ENCODE results near the gene GARS1.
A peak's percentile ranks its signal among the peaks of the same experiment; 100 is the strongest.

Gene GARS1, protein sequence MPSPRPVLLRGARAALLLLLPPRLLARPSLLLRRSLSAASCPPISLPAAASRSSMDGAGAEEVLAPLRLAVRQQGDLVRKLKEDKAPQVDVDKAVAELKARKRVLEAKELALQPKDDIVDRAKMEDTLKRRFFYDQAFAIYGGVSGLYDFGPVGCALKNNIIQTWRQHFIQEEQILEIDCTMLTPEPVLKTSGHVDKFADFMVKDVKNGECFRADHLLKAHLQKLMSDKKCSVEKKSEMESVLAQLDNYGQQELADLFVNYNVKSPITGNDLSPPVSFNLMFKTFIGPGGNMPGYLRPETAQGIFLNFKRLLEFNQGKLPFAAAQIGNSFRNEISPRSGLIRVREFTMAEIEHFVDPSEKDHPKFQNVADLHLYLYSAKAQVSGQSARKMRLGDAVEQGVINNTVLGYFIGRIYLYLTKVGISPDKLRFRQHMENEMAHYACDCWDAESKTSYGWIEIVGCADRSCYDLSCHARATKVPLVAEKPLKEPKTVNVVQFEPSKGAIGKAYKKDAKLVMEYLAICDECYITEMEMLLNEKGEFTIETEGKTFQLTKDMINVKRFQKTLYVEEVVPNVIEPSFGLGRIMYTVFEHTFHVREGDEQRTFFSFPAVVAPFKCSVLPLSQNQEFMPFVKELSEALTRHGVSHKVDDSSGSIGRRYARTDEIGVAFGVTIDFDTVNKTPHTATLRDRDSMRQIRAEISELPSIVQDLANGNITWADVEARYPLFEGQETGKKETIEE

DNA sequence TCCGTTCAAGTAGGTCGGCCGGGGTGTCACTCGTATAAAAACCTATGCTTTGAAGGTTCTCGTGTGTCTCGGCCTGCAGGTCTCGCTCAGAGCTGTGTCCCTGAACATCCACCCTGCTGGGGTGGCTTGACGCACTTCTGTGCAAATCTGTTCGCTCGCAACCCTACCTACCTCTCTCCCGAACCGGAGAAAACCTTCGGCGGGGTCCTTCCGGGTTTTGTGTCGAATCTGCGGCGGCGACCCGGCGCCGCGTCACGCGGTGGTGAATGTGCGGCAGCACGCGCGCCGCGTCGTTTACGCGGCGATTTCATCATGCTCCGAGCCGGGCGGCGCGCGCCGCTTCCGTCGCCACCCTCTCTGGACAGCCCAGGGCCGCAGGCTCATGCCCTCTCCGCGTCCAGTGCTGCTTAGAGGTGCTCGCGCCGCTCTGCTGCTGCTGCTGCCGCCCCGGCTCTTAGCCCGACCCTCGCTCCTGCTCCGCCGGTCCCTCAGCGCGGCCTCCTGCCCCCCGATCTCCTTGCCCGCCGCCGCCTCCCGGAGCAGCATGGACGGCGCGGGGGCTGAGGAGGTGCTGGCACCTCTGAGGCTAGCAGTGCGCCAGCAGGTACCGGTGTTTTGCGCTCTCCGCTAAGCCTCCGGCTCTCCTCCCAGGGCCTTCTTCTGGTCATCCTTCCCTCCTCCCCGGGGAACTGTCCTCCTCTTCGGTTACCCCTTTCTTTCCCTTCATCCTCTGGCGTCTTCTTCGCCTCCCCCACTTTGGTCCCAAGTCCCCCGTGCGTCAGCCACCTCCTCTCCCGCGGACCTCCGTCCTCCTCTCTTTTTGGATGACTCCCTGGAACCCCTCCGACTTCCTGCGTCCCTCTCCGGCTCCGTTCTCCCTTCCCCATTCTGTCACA is at the start of gene GARS1:
GARS1 (plus strand) TSS at position 339 of the 896 bp plus-strand sequence; CDS start at position 383, 44 bp downstream.
- Histone ChIP-seq H4K20me1 (ENCODE audit: insufficient read depth, low read length) (no peaks in the 10 kb centered on the region), H3F3A (ENCODE audit: insufficient read depth, low read length) (no peaks in the 10 kb centered on the region), H3K9me3 (ENCODE audit: low read length) (no peaks in the 10 kb centered on the region), H3K9ac (ENCODE audit: low read length) (peak within 1 kb of the TSS; percentile 90), H3K4me1 (ENCODE audit: insufficient read depth, low read length, severe bottlenecking) (peaks cover 27% of the 10 kb centered on the region), H3K9me2 (ENCODE audit: low read depth, low read length) (no peaks in the 10 kb centered on the region), H3K4me2 (ENCODE audit: low read length) (peak within 1 kb of the TSS; percentile 85), H3K79me2 (ENCODE audit: insufficient read depth, low read length) (peaks cover 45% of the 10 kb centered on the region), H3K4me3 (ENCODE audit: low read depth, low read length, poor library complexity, severe bottlenecking) (peak within 1 kb of the TSS; percentile 84), H3K27me3 (ENCODE audit: insufficient read depth, low read length) (no peaks in the 10 kb centered on the region), H2AFZ (ENCODE audit: low read length) (peak within 1 kb of the TSS; percentile 81), H3K36me3 (ENCODE audit: insufficient read depth, low read length) (peaks cover 17% of the 10 kb centered on the region), H3K27ac (ENCODE audit: low read depth, low read length, poor library complexity, severe bottlenecking) (peak within 1 kb of the TSS; percentile 93)
- TF ChIP-seq, protein P1, sequence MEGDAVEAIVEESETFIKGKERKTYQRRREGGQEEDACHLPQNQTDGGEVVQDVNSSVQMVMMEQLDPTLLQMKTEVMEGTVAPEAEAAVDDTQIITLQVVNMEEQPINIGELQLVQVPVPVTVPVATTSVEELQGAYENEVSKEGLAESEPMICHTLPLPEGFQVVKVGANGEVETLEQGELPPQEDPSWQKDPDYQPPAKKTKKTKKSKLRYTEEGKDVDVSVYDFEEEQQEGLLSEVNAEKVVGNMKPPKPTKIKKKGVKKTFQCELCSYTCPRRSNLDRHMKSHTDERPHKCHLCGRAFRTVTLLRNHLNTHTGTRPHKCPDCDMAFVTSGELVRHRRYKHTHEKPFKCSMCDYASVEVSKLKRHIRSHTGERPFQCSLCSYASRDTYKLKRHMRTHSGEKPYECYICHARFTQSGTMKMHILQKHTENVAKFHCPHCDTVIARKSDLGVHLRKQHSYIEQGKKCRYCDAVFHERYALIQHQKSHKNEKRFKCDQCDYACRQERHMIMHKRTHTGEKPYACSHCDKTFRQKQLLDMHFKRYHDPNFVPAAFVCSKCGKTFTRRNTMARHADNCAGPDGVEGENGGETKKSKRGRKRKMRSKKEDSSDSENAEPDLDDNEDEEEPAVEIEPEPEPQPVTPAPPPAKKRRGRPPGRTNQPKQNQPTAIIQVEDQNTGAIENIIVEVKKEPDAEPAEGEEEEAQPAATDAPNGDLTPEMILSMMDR (IDR thresholded peaks at IDR 0.05; ENCODE audit: low read length), result no peak
- TF ChIP-seq EZH2 (IDR thresholded peaks at IDR 0.05; ENCODE audit: borderline replicate concordance, low read length), result no peak

DNA sequence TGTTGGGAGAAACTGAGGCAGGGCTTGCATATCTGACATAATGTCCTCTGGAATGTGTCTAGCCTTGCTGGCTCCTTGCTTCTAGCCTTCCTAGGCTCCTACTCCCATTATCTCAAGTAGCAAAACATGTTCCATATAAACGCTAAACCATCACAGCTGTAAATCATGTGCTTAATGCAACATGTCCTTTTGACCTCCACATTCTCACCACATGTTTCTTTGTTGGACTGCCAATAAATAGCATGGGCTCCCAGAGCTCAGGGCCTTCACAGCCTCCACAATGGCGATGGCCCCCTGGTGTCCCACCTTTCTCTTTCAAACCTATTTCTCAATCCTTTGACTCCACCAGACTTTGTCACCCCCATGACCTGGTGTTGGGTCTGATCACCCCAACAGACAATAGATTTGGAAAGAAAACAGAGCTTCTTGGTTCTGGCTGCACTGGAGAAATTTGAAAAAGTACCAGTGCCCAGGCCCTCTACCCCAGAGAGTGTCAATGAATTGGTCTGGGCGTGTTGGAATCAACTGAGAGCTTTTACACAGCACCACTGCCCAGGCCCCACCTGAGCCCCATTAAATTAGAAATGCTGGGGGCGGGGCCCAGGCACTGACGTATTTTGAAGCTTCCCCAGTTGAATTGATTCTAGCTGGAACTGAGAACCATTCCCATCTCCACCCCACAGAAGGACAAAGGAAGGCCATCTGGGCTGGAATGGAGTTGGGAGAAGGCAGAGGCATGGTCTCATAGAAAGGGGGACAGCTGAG is 48.7 kb upstream of the GARS1 start:
- no peak overlapping the region for H3K9ac ChIP-seq (ENCODE audit: low read length)
- no peak overlapping the region for H2AFZ ChIP-seq (ENCODE audit: low read length)
- no peaks in the 10 kb centered on the region for H3K36me3 ChIP-seq (ENCODE audit: insufficient read depth, low read length)
- H3K4me1 ChIP-seq (ENCODE audit: insufficient read depth, low read length, severe bottlenecking), result peaks cover 2% of the 10 kb centered on the region
- no peak overlapping the region for H3K4me2 ChIP-seq (ENCODE audit: low read length)
- no peaks in the 10 kb centered on the region for H3F3A ChIP-seq (ENCODE audit: insufficient read depth, low read length)
- no peaks in the 10 kb centered on the region for H3K9me2 ChIP-seq (ENCODE audit: low read depth, low read length)
- H4K20me1 ChIP-seq (ENCODE audit: insufficient read depth, low read length), result no peaks in the 10 kb centered on the region
- no peaks in the 10 kb centered on the region for H3K27me3 ChIP-seq (ENCODE audit: insufficient read depth, low read length)
- no peak overlapping the region for H3K4me3 ChIP-seq (ENCODE audit: low read depth, low read length, poor library complexity, severe bottlenecking)
- H3K9me3 ChIP-seq (ENCODE audit: low read length), result no peaks in the 10 kb centered on the region
- TF ChIP-seq, protein P1 (IDR thresholded peaks at IDR 0.05; ENCODE audit: low read length), result no peak
- no peak for TF ChIP-seq EZH2 (IDR thresholded peaks at IDR 0.05; ENCODE audit: borderline replicate concordance, low read length)
- H3K27ac ChIP-seq (ENCODE audit: low read depth, low read length, poor library complexity, severe bottlenecking), result no peak overlapping the region
- H3K79me2 ChIP-seq (ENCODE audit: insufficient read depth, low read length), result no peaks in the 10 kb centered on the region

DNA sequence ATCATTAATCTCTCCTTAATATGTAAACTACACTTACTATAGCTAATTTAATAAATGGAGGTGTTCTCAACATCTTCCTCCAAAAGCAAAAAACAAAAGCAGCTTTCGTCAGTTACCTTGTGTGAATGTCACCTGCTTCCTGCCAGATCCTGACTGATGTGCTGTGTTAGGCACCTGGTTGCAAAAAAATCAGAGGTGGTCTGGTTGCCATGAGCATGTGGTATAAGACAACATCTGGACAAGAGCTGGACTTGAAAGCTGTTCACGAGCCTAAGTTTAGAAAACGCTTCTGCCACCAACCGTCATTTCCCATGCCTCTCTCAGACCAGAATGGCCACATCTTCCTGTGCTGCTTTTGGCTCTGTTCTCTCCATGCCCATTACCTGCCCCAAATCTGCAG is 48.1 kb upstream of the GARS1 start:
- H3K27ac ChIP-seq (ENCODE audit: low read depth, low read length, poor library complexity, severe bottlenecking), result no peak overlapping the region
- H3F3A ChIP-seq (ENCODE audit: insufficient read depth, low read length), result no peaks in the 10 kb centered on the region
- TF ChIP-seq, protein P1 (IDR thresholded peaks at IDR 0.05; ENCODE audit: low read length), result no peak
- no peak for TF ChIP-seq EZH2 (IDR thresholded peaks at IDR 0.05; ENCODE audit: borderline replicate concordance, low read length)
- H3K36me3 ChIP-seq (ENCODE audit: insufficient read depth, low read length), result no peaks in the 10 kb centered on the region
- no peaks in the 10 kb centered on the region for H3K79me2 ChIP-seq (ENCODE audit: insufficient read depth, low read length)
- no peaks in the 10 kb centered on the region for H4K20me1 ChIP-seq (ENCODE audit: insufficient read depth, low read length)
- no peaks in the 10 kb centered on the region for H3K27me3 ChIP-seq (ENCODE audit: insufficient read depth, low read length)
- H3K9me2 ChIP-seq (ENCODE audit: low read depth, low read length), result no peaks in the 10 kb centered on the region
- H3K9ac ChIP-seq (ENCODE audit: low read length), result no peak overlapping the region
- H3K4me1 ChIP-seq (ENCODE audit: insufficient read depth, low read length, severe bottlenecking), result peaks cover 7% of the 10 kb centered on the region
- H3K4me3 ChIP-seq (ENCODE audit: low read depth, low read length, poor library complexity, severe bottlenecking), result no peak overlapping the region
- H3K4me2 ChIP-seq (ENCODE audit: low read length), result no peak overlapping the region
- H2AFZ ChIP-seq (ENCODE audit: low read length), result no peak overlapping the region
- H3K9me3 ChIP-seq (ENCODE audit: low read length), result no peaks in the 10 kb centered on the region
